Neural cell (in vitro differentiated cells): Measurements from ENCODE around the gene MYO1G. TPM values are rescaled to one million over a fixed set of nuclear protein-coding genes. Genes with fewer than 3 reads are reported as not detected.

Experiments used
- H2AFZ ChIP-seq: fragments of 200-600, 300-800 bp; sonication (generic), shearing (Covaris generic); 2 replicates; pipeline ENCODE4 v1.6.0; 2014; ENCODE audit warnings: low read depth, mild to moderate bottlenecking, antibody characterized with exemption, low read length, moderate library complexity
- H3F3A ChIP-seq: fragments of 200-600 bp; shearing (Covaris generic); 2 replicates; pipeline ENCODE4 v1.6.1; 2016; ENCODE audit warnings: mild to moderate bottlenecking, moderate library complexity, mixed read lengths, antibody characterized with exemption, low read length; ENCODE audit not compliant: insufficient read depth, poor library complexity, severe bottlenecking
- H3K27ac ChIP-seq: fragments of 200-600, 300-800 bp; sonication (generic), shearing (Covaris generic); 2 replicates; pipeline ENCODE4 v1.5.1; 2014; ENCODE audit warnings: mild to moderate bottlenecking, low read length, moderate library complexity
- H3K27me3 ChIP-seq: fragments of 300-800, 200-600 bp; sonication (generic), shearing (Covaris generic); 2 replicates; pipeline ENCODE4 v1.6.0; 2014; ENCODE audit warnings: mild to moderate bottlenecking, low read depth, low read length, moderate library complexity; ENCODE audit not compliant: insufficient read depth
- H3K36me3 ChIP-seq: fragments of 300-800, 200-600 bp; sonication (generic), shearing (Covaris generic); 2 replicates; pipeline ENCODE4 v1.5.1; 2014; ENCODE audit warnings: mild to moderate bottlenecking, antibody characterized with exemption, low read length, moderate library complexity; ENCODE audit not compliant: insufficient read depth
- H3K4me2 ChIP-seq: fragments of 300-800, 200-600 bp; sonication (generic), shearing (Covaris generic); 2 replicates; pipeline ENCODE4 v1.6.0; 2014; ENCODE audit warnings: mild to moderate bottlenecking, low read length
- H3K4me3 ChIP-seq: fragments of 300-800, 200-600 bp; sonication (generic), shearing (Covaris generic); 2 replicates; pipeline ENCODE4 v1.5.1; 2014; ENCODE audit warnings: mild to moderate bottlenecking, low read length, moderate library complexity
- H3K79me2 ChIP-seq: fragments of 200-600 bp; shearing (Covaris generic); replicated peaks from 2 replicates; pipeline ENCODE4 v1.6.0; 2014; ENCODE audit warnings: mild to moderate bottlenecking, low read length, moderate library complexity; ENCODE audit not compliant: insufficient read depth
- H3K9ac ChIP-seq: fragments of 300-800, 200-600 bp; sonication (generic), shearing (Covaris generic); 2 replicates; pipeline ENCODE4 v1.6.1; 2016; ENCODE audit warnings: mild to moderate bottlenecking, low read length, mixed read lengths
- H3K9me2 ChIP-seq: fragments of 200-600 bp; shearing (Covaris generic); 2 replicates; pipeline ENCODE4 v1.6.1; 2016; ENCODE audit warnings: mild to moderate bottlenecking, low read length, mixed read lengths; ENCODE audit not compliant: insufficient read depth
- H3K9me3 ChIP-seq: fragments of 200-600, 300-800 bp; sonication (generic), shearing (Covaris generic); 2 replicates; pipeline ENCODE4 v1.6.1; 2016; ENCODE audit warnings: mild to moderate bottlenecking, mixed run types, low read length, moderate library complexity, mixed read lengths
- H4K20me1 ChIP-seq: fragments of 200-600 bp; shearing (Covaris generic); 2 replicates; pipeline ENCODE4 v1.6.1; 2016; ENCODE audit warnings: mild to moderate bottlenecking, mixed run types; ENCODE audit not compliant: insufficient read depth
- CTCF ChIP-seq: fragments of 450-650 bp; IDR thresholded peaks from 2 replicates; pipeline ENCODE4 v1.5.1; 2014; ENCODE audit warnings: antibody characterized with exemption, mild to moderate bottlenecking, moderate library complexity; ENCODE audit not compliant: poor library complexity, severe bottlenecking
- EP300 ChIP-seq: fragments of 450-650 bp; conservative IDR thresholded peaks from 2 replicates; pipeline ENCODE4 v1.6.1; 2014; ENCODE audit warnings: antibody characterized with exemption, mild to moderate bottlenecking, moderate library complexity; ENCODE audit not compliant: poor library complexity, severe bottlenecking
- EZH2 ChIP-seq: fragments of 200-600, 300-800 bp; shearing (Covaris generic), sonication (generic); IDR thresholded peaks from 2 replicates; pipeline ENCODE4 v1.6.1; 2014; ENCODE audit warnings: antibody characterized with exemption, low read length, borderline replicate concordance, mild to moderate bottlenecking; ENCODE audit not compliant: insufficient read depth, poor library complexity, severe bottlenecking
- MXI1 ChIP-seq: fragments of 450-650 bp; conservative IDR thresholded peaks from 2 replicates; pipeline ENCODE4 v1.6.1; 2014; ENCODE audit warnings: antibody characterized with exemption, mild to moderate bottlenecking; ENCODE audit not compliant: poor library complexity, severe bottlenecking
- POLR2AphosphoS5 ChIP-seq: IDR thresholded peaks from 2 replicates; pipeline ENCODE4 v1.6.1; 2012
- RAD21 ChIP-seq: fragments of 450-650 bp; conservative IDR thresholded peaks from 2 replicates; pipeline ENCODE4 v1.6.1; 2014; ENCODE audit warnings: antibody characterized with exemption, mild to moderate bottlenecking, moderate library complexity
- REST ChIP-seq: IDR thresholded peaks from 2 replicates; pipeline ENCODE4 v1.6.1; 2012; ENCODE audit warnings: borderline replicate concordance
- SMC3 ChIP-seq: fragments of 450-650 bp; conservative IDR thresholded peaks from 2 replicates; pipeline ENCODE4 v1.6.1; 2014; ENCODE audit warnings: antibody characterized with exemption, mild to moderate bottlenecking, moderate library complexity; ENCODE audit not compliant: poor library complexity
- TAF1 ChIP-seq: IDR thresholded peaks from 2 replicates; pipeline ENCODE4 v1.6.1; 2012; ENCODE audit warnings: low read depth
- polyA plus RNA-seq: library from polyadenylated mRNA; depleted of rRNA; stranded (reverse); fragments of >200 nt; gene quantifications from 2 replicates; pipeline ENCODE4 v1.2.3, GENCODE V29; 2014

MYO1G gene
- polyA plus RNA-seq, 1 donor from 2014 or later: 0.38 TPM

GRCh38 chr7:44980393-44981034 is 1.7 kb upstream of the MYO1G start:
- H3K4me3 ChIP-seq: no peak overlapping the region
- no peaks in the 10 kb centered on the region for H3F3A ChIP-seq
- no peak overlapping the region for H3K27ac ChIP-seq
- H4K20me1 ChIP-seq: no peaks in the 10 kb centered on the region
- no peaks in the 10 kb centered on the region for H3K79me2 ChIP-seq
- no peak overlapping the region for H2AFZ ChIP-seq
- H3K9me2 ChIP-seq: no peaks in the 10 kb centered on the region
- H3K27me3 ChIP-seq: no peaks in the 10 kb centered on the region
- H3K36me3 ChIP-seq: no peaks in the 10 kb centered on the region
- no peaks in the 10 kb centered on the region for H3K9me3 ChIP-seq
- TF ChIP-seq TAF1 (no peak), RAD21 (no peak), EP300 (no peak), MXI1 (no peak), POLR2AphosphoS5 (no peak), SMC3 (no peak)
- no peak overlapping the region for H3K9ac ChIP-seq
- H3K4me2 ChIP-seq: no peak overlapping the region

GRCh38 chr7:44979481-44980392 is 922 bp upstream of the MYO1G start:
- Histone ChIP-seq H2AFZ (no peak overlapping the region), H3K36me3 (no peaks in the 10 kb centered on the region), H3K4me2 (no peak overlapping the region)

More at GRCh38 chr7:44979481-44980392, 922 bp upstream of the MYO1G start:
- Histone ChIP-seq H3K27ac (no peak overlapping the region), H3K9me2 (no peaks in the 10 kb centered on the region), H3K9me3 (no peaks in the 10 kb centered on the region), H3K27me3 (no peaks in the 10 kb centered on the region), H3K79me2 (no peaks in the 10 kb centered on the region), H3K9ac (no peak overlapping the region), H3K4me3 (no peak overlapping the region), H4K20me1 (no peaks in the 10 kb centered on the region), H3F3A (no peaks in the 10 kb centered on the region)
- TF ChIP-seq POLR2AphosphoS5: no peak
- no peak for TF ChIP-seq RAD21
- no peak for TF ChIP-seq SMC3
- TF ChIP-seq MXI1: no peak
- TF ChIP-seq TAF1: no peak
- no peak for TF ChIP-seq REST
- TF ChIP-seq CTCF: no peak
- TF ChIP-seq EZH2: no peak
- TF ChIP-seq EP300: no peak
